A549 treated with dexamethasone at 1 μM for 4 hours (cell line): ENCODE results near the gene GSTT2B. TPM values are rescaled to one million over a fixed set of nuclear protein-coding genes. Genes with fewer than 3 reads are reported as not detected.

Experiments used
- total RNA-seq: library from RNA; stranded (reverse); fragments of 200-300 nt; extraction: Qiagen RNA extraction; gene quantifications from 5 replicates; pipeline ENCODE4 v1.2.3, GENCODE V29; 2022

The GSTT2B gene, protein sequence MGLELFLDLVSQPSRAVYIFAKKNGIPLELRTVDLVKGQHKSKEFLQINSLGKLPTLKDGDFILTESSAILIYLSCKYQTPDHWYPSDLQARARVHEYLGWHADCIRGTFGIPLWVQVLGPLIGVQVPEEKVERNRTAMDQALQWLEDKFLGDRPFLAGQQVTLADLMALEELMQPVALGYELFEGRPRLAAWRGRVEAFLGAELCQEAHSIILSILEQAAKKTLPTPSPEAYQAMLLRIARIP
- 0.16 to 0.35 TPM (median 0.26 TPM) in 5 replicates for total RNA-seq

DNA sequence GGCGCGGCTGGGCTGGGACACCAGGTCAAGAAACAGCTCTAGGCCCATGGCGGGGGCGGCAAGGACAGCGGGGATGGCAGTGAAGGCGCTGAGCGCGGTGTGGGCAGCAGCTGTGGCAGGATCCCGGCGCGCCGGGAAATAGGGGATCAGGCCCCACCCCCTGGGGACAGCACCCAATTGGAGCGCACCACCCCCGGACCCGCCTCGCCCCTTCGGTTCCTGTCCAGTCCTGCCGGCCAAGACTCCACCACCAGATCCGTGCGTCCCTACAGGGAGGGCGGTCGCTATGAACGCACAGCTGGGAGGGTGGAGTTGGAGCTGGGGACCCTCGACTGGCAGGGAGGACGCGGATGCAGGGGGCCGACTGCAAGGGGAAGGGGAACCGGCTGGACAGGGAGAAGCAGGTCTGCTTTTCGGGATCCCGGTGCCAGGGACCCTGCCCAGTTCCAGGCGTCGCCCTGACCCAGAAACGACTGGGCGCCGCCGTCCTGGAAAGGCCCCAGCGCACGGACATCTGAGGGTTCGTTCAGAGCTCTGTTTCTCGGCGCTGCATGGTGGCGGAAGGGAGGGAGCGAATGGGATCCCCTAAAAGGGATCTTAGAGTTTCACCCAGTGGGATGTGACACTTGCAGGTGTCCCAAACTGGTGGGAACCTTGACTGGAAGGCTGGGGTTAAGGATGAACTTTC is at the start of gene GSTT2B:
TSS of gene GSTT2B (minus strand) at position 112 of the 688 bp plus-strand sequence. CDS start at position 48, 64 bp downstream.

DNA sequence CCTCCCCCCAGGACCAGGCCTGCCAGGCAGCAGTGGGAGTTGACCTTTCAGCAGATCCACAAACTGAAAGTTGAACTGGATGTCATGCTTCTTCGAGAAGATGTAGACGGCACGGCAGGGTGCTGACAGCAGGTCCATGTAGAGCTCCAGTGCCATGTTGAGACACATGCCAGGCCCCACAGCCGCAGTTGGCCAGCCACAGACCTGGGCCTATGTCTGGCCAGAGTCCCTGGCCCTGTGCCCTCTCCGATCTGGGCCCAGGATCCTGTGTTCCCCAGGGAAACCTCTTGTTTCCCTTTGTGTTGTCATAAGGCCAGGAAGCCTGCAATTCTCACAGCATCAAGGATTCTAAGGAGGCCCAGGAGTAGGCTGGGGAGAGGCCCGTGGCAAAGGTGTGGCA is 44.2 kb upstream of the GSTT2B start, which contains the start of gene GSTT4:
TSS of gene GSTT4 (minus strand) at position 253 of the 400 bp plus-strand sequence. CDS start at position 156, 97 bp downstream.

DNA sequence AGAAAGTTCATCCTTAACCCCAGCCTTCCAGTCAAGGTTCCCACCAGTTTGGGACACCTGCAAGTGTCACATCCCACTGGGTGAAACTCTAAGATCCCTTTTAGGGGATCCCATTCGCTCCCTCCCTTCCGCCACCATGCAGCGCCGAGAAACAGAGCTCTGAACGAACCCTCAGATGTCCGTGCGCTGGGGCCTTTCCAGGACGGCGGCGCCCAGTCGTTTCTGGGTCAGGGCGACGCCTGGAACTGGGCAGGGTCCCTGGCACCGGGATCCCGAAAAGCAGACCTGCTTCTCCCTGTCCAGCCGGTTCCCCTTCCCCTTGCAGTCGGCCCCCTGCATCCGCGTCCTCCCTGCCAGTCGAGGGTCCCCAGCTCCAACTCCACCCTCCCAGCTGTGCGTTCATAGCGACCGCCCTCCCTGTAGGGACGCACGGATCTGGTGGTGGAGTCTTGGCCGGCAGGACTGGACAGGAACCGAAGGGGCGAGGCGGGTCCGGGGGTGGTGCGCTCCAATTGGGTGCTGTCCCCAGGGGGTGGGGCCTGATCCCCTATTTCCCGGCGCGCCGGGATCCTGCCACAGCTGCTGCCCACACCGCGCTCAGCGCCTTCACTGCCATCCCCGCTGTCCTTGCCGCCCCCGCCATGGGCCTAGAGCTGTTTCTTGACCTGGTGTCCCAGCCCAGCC is 18.7 kb upstream of the GSTT2B start, which contains the start of gene GSTT2:
TSS of gene GSTT2 (plus strand) at position 578 of the 684 bp plus-strand sequence.

DNA sequence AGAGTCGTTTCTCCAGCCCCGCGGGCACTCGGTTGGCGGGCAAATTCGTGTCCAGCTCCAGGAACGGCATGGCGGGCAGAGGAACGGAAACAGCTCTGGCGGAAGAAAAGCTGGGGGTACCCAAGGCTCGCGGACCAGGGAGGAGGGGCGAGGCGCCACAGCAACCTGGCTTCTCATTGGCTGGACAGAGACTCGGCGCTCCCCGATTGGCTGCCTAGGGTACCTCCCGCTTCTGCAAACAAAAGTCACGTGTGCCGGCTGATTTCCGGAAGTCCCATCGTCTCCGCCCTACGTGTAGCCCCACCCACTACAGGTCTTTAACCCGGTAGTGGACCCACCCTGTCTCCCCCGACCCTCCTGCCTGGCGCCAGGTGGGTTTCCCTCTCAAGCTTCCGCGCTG is 13.3 kb upstream of the GSTT2B start, which contains the start of gene DDT:
TSS of gene DDT (minus strand) at position 97 of the 400 bp plus-strand sequence. CDS start at position 70, 27 bp downstream.

DNA sequence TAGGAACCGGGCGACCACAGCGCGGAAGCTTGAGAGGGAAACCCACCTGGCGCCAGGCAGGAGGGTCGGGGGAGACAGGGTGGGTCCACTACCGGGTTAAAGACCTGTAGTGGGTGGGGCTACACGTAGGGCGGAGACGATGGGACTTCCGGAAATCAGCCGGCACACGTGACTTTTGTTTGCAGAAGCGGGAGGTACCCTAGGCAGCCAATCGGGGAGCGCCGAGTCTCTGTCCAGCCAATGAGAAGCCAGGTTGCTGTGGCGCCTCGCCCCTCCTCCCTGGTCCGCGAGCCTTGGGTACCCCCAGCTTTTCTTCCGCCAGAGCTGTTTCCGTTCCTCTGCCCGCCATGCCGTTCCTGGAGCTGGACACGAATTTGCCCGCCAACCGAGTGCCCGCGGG is 5.6 kb upstream of the GSTT2B start, which contains the start of gene DDTL:
TSS of gene DDTL (plus strand) at position 321 of the 400 bp plus-strand sequence. CDS start at position 348, 27 bp downstream.

Other genes with a start within 250 kb of the GSTT2B start
- gene ZNF70, start 210.1 kb downstream of the GSTT2B start, total RNA-seq = 1.1 to 1.5 TPM (median 1.3 TPM) in 5 replicates
- gene VPREB3, start 206.8 kb downstream of the GSTT2B start, total RNA-seq = 0.33 to 1.2 TPM (median 0.80 TPM) in 5 replicates
- not detected in 5 replicates for gene C22orf15, start 198.2 kb downstream of the GSTT2B start, total RNA-seq
- 92.9 to 197 TPM (median 166 TPM) in 5 replicates for gene CHCHD10, start 193.2 kb downstream of the GSTT2B start, total RNA-seq
- 0.13 to 0.24 TPM (median 0.15 TPM) in 5 replicates for gene MMP11, start 188.3 kb downstream of the GSTT2B start, total RNA-seq
- gene SMARCB1, start 174.2 kb downstream of the GSTT2B start, total RNA-seq = 49.6 to 56.0 TPM (median 54.7 TPM) in 5 replicates
- gene DERL3, start 122.2 kb downstream of the GSTT2B start, total RNA-seq = 0.35 to 0.88 TPM (median 0.74 TPM) in 5 replicates
- gene SLC2A11, start 103.3 kb downstream of the GSTT2B start, total RNA-seq = 7.9 to 11.3 TPM (median 10.2 TPM) in 5 replicates
- 512 to 892 TPM (median 860 TPM) in 5 replicates for gene MIF, start 66.8 kb downstream of the GSTT2B start, total RNA-seq
- 1.4 to 2.3 TPM (median 1.6 TPM) in 5 replicates for gene DDTL, start 5.7 kb upstream of the GSTT2B start, total RNA-seq
- gene DDT, start 13.2 kb upstream of the GSTT2B start, total RNA-seq = 107 to 148 TPM (median 134 TPM) in 5 replicates
- gene GSTT2, start 18.9 kb upstream of the GSTT2B start, total RNA-seq = not detected in 5 replicates
- not detected in 5 replicates for gene GSTT4, start 44.3 kb upstream of the GSTT2B start, total RNA-seq
- 20.6 to 38.7 TPM (median 35.5 TPM) in 5 replicates for gene CABIN1, start 50.1 kb upstream of the GSTT2B start, total RNA-seq
- gene SUSD2, start 220.3 kb upstream of the GSTT2B start, total RNA-seq = 54.7 to 85.3 TPM (median 83.8 TPM) in 5 replicates